Skeletal muscle satellite cell (primary cell): Measurements from ENCODE around the gene ARID5A. TPM values are rescaled to one million over a fixed set of nuclear protein-coding genes. Genes with fewer than 3 reads are reported as not detected.
"Not testable (repeated sequence)": the region's sequence is repeated elsewhere in the genome, so short reads cannot be mapped to it uniquely, and the experiment has no call there.

Experiments
- H3K27me3 ChIP-seq: 2 replicates; pipeline ENCODE4 v1.7.0; 2013; ENCODE audit warnings: low read length; ENCODE audit not compliant: control insufficient read depth, insufficient read depth
- H3K36me3 ChIP-seq: 2 replicates; pipeline ENCODE4 v1.7.0; 2013; ENCODE audit warnings: mild to moderate bottlenecking, control low read depth, low read length; ENCODE audit not compliant: insufficient read depth
- H3K4me1 ChIP-seq: 2 replicates; pipeline ENCODE4 v1.7.0; 2013; ENCODE audit warnings: low read length; ENCODE audit not compliant: control insufficient read depth, insufficient read depth
- H3K4me2 ChIP-seq: 2 replicates; pipeline ENCODE4 v1.7.0; 2013; ENCODE audit warnings: mild to moderate bottlenecking, low read length
- H3K4me3 ChIP-seq: 2 replicates; pipeline ENCODE4 v1.7.0; 2013; ENCODE audit warnings: low read length
- H3K9ac ChIP-seq: 2 replicates; pipeline ENCODE4 v1.7.0; 2013; ENCODE audit warnings: mild to moderate bottlenecking, low read depth, low read length, moderate library complexity
- H3K9me3 ChIP-seq: replicated peaks from 2 replicates; pipeline ENCODE4 v1.7.0; 2013; ENCODE audit warnings: mild to moderate bottlenecking, control low read depth, low read length
- total RNA-seq: library from RNA; depleted of rRNA; stranded (reverse); fragments of >200 nt; gene quantifications from 2 replicates; pipeline ENCODE4 v1.2.3, GENCODE V29; 2012; rRNA removed

ARID5A gene, protein sequence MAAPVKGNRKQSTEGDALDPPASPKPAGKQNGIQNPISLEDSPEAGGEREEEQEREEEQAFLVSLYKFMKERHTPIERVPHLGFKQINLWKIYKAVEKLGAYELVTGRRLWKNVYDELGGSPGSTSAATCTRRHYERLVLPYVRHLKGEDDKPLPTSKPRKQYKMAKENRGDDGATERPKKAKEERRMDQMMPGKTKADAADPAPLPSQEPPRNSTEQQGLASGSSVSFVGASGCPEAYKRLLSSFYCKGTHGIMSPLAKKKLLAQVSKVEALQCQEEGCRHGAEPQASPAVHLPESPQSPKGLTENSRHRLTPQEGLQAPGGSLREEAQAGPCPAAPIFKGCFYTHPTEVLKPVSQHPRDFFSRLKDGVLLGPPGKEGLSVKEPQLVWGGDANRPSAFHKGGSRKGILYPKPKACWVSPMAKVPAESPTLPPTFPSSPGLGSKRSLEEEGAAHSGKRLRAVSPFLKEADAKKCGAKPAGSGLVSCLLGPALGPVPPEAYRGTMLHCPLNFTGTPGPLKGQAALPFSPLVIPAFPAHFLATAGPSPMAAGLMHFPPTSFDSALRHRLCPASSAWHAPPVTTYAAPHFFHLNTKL
- total RNA-seq, result 2.3 and 2.4 TPM in 2 replicates

DNA sequence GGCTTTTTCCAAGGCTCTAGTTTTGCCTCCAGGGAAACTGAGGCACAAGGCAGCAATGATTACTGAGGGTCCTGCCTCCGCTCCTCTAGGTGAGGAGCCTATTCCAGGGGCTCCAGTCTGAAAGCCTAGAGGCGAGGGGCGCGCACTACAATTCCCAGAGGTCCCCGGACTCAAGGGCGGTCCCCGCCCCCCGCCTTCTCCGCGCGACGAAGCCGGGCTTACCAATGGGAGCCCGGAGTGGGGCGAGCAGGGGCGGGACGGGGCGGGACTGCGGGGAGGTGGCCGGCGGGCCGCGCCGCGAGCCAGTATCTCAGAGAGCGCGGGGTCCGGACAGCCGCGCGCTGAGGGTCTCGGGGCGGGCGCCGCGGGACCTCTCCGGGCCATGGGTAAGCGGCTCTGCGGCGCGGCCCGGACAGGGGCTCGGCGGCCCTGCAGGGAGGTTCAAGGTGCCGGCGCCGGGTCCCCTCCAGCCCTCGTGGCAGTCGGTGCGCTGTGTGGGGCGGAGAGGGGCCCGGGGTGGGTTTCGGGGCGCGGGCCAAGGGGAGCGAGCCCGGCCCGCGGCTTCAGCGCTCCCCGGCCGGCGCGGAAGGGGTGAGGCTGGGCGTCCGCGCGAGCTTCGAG, at the start of gene ARID5A:
Gene ARID5A (plus strand): TSS at position 308 of the 621 bp plus-strand sequence. CDS start 75 bp downstream, at position 383.
- Histone ChIP-seq H3K9ac (peak within 1 kb of the TSS; percentile 81), H3K4me1 (peaks cover 29% of the 10 kb centered on the region), H3K27me3 (no peaks in the 10 kb centered on the region), H3K36me3 (no peaks in the 10 kb centered on the region), H3K4me3 (peak within 1 kb of the TSS; percentile 74), H3K9me3 (no peaks in the 10 kb centered on the region), H3K4me2 (peak within 1 kb of the TSS; percentile 90)

DNA sequence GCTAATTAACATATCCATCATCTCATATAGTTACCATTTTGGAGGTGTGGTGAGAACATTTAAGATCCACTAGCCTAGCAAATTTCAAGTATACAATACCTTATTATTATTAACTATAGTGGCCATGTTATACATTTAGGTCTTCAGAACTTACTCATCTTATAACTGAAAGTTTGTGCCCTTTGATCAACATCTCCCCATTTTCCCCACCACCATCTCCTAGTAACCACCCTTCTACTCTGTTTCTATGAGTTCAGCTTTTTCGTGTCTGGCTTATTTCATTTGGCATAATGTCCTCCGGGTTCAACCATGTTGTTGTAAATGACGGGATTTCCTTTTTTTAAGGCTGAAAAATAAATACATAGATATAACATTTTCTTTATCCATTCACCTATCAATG, 47.3 kb upstream of the ARID5A start:
- H3K36me3 ChIP-seq, result no peaks in the 10 kb centered on the region
- H3K4me3 ChIP-seq, result no peak overlapping the region
- H3K4me1 ChIP-seq, result peaks cover 5% of the 10 kb centered on the region
- H3K9ac ChIP-seq, result no peak overlapping the region
- peaks cover 25% of the 10 kb centered on the region for H3K27me3 ChIP-seq
- H3K9me3 ChIP-seq, result no peaks in the 10 kb centered on the region
- H3K4me2 ChIP-seq, result no peak overlapping the region

DNA sequence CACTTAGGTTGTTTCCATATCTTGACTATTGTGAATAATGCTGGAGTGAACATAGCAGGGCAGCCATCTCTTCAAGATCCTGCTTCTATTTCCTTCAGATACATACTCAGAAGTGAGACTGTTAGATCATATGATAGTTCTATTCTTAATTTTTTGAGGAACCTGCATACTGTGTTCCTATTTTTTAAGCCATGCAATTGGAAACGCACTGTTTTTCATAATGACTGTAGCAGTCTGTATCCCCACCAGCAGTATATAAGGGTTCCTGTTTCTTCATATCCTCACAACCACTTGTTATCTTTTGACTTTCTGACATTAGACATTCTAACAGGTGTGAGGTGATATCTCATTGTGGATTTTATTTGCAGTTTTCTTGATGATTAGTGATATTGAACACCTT, 46.9 kb upstream of the ARID5A start:
- no peak overlapping the region for H3K9ac ChIP-seq
- no peak overlapping the region for H3K4me3 ChIP-seq
- peaks cover 28% of the 10 kb centered on the region for H3K27me3 ChIP-seq
- H3K36me3 ChIP-seq, result no peaks in the 10 kb centered on the region
- H3K4me1 ChIP-seq, result peaks cover 5% of the 10 kb centered on the region
- no peak overlapping the region for H3K4me2 ChIP-seq
- H3K9me3 ChIP-seq, result no peaks in the 10 kb centered on the region

DNA sequence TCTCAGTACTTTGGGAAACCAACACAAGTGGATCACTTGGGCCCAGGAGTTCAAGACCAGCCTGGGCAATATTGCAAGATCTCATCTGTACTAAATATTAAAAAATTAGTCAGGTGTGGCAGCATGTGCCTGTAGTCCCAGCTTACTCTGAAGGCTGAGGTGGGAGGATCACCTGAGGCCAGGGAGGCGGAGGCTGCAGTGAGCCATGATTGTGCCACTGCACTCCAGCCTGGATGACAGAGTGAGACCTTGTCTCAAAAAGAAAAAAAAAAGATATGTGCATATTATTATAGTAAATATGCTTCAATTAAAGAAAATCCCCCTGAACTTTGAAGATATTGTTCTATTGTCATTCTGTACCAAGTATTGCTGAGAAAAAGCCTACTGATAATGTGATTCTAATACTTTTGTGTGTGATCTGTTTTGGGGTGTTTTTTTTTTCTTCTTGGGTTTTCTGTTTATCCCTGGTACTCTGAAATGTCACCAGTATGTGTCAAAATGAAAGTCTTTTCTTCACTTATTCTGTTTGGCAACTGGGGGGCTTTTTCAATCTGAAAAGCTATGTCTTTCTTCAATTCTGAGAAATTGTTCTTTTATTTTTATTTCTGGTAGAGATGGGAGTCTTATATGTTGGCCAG, 44.6 kb upstream of the ARID5A start:
- H3K9ac ChIP-seq, result no peak overlapping the region
- no peaks in the 10 kb centered on the region for H3K9me3 ChIP-seq
- H3K27me3 ChIP-seq, result peaks cover 50% of the 10 kb centered on the region

DNA sequence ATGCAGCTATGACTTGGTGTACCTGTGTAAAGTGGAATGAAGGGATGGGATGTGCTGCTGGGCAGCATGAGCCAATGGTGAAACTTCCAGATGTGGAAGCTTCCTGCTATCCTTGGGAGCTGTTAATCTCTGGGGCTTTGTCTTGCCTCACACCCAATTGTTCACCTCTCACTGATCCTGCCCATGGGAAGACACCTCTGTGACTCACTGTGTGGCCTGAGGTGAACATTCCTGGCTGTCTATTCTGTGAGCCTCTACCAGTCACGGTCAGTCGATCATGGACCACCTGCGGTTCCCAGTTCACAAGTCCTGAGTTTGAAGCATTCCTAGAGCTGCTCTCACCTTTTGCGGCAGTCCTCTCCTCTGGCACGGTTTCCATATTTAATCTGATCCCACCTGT, 43.5 kb upstream of the ARID5A start:
- Histone ChIP-seq H3K4me3 (no peak overlapping the region), H3K36me3 (no peaks in the 10 kb centered on the region), H3K9me3 (no peaks in the 10 kb centered on the region), H3K9ac (no peak overlapping the region), H3K27me3 (peaks cover 61% of the 10 kb centered on the region), H3K4me1 (no peaks in the 10 kb centered on the region), H3K4me2 (no peak overlapping the region)

More for the DNA sequence above, 44.6 kb upstream of the ARID5A start:
- H3K36me3 ChIP-seq, result no peaks in the 10 kb centered on the region
- H3K4me1 ChIP-seq, result no peaks in the 10 kb centered on the region
- H3K4me3 ChIP-seq, result no peak overlapping the region
- H3K4me2 ChIP-seq, result no peak overlapping the region

DNA sequence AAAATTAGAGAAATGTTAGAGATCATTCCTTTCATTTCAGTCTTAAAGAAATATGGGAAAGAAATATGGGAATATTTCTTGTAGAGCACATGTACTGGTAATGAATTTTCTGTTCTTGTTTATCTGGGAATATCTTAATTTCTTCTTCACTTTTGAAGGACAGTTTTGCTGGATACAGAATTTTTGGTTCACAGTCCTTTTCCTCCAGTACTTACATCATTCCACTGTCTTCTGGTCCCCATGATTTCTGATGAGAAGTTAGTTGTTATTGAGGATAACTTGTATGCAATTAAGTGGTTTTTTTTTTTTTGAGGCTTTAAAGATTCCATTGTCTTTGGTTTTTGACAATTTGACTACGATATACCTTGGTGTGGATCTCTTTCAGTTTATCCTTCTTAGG, 42.4 kb upstream of the ARID5A start:
- H3K4me1 ChIP-seq, result no peaks in the 10 kb centered on the region
- H3K9ac ChIP-seq, result no peak overlapping the region
- no peaks in the 10 kb centered on the region for H3K9me3 ChIP-seq
- no peaks in the 10 kb centered on the region for H3K36me3 ChIP-seq
- H3K4me2 ChIP-seq, result no peak overlapping the region
- H3K27me3 ChIP-seq, result peaks cover 69% of the 10 kb centered on the region
- no peak overlapping the region for H3K4me3 ChIP-seq

DNA sequence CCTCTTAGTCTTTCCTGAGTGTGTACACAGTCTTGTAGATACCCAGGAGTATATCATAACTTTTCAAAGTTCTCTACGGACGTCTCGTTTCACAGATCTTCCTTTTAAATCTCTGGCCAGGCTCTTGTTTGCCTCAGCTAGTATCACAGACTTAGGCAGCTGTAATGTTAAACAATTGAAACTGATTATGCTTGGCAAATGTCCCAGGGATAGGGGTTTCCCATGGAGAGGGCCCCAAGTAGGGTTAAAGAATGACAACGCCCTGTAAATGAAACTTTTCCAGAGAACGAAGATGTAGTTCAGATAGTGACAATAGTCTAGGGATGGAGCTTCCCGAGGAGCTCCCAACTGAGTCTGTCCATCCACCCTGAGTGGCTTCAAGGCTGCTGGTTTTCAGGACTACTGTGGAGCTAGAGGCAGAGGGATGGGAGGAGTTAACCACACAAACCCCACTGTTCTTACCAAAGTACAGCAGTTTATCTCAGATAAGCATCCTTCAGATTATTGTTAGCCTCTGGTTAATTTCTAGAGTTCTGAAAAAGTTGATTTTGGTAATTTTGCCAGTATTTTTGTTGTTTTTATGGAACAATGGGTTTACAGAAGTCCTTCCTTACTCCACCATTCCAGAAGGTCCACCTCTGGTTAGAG, 40.4 kb upstream of the ARID5A start:
- Histone ChIP-seq H3K9ac (no peak overlapping the region), H3K4me2 (no peak overlapping the region), H3K36me3 (no peaks in the 10 kb centered on the region), H3K4me1 (no peaks in the 10 kb centered on the region), H3K27me3 (peaks cover 88% of the 10 kb centered on the region), H3K9me3 (no peaks in the 10 kb centered on the region), H3K4me3 (no peak overlapping the region)

DNA sequence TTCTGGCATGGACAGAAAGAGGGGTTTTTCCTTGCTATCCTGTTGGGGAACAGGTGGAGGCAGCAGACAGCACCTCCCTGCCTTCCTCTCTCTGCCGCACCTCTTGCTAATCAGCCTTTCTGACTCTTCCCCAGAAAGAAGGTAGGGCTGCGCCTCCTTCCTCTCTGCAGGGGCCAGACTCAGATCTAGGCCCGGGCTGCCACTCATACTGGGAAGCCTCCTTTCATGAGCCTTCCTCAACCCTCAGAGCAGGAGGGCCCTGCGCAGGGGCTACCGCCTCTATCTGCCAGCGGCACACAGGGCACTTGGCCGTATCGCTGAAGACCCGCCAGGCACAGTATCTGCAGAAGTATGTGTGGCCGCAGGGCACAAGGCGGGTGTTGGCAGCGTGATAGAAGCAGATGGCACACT, 38.5 kb upstream of the ARID5A start:
- peaks cover 91% of the 10 kb centered on the region for H3K27me3 ChIP-seq
- no peaks in the 10 kb centered on the region for H3K9me3 ChIP-seq
- no peaks in the 10 kb centered on the region for H3K4me1 ChIP-seq
- no peak overlapping the region for H3K9ac ChIP-seq
- H3K4me3 ChIP-seq, result no peak overlapping the region
- no peaks in the 10 kb centered on the region for H3K36me3 ChIP-seq
- H3K4me2 ChIP-seq, result no peak overlapping the region

DNA sequence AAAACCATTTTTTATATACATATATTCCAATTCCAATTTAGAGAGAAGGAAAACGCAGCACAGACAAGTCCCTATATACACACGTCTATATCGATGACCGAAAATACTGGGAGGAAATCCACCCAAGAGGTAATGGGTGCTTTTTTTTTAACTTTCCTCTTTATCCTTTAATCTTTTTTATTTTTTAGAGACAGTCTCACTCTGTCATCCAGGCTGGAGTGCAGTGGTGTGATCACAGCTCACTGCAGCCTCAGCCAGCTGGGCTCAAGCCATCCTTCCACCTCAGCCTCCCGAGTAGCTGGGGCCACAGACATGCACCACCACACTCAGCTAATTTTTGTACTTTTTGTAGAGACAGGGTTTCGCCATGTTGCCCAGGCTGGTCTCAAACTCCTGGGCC, 37.9 kb upstream of the ARID5A start:
- not testable (repeated sequence) for H3K4me1 ChIP-seq, H3K4me3 ChIP-seq, H3K36me3 ChIP-seq, H3K9me3 ChIP-seq, H3K9ac ChIP-seq, H3K4me2 ChIP-seq
- H3K27me3 ChIP-seq, result peaks cover 88% of the 10 kb centered on the region

DNA sequence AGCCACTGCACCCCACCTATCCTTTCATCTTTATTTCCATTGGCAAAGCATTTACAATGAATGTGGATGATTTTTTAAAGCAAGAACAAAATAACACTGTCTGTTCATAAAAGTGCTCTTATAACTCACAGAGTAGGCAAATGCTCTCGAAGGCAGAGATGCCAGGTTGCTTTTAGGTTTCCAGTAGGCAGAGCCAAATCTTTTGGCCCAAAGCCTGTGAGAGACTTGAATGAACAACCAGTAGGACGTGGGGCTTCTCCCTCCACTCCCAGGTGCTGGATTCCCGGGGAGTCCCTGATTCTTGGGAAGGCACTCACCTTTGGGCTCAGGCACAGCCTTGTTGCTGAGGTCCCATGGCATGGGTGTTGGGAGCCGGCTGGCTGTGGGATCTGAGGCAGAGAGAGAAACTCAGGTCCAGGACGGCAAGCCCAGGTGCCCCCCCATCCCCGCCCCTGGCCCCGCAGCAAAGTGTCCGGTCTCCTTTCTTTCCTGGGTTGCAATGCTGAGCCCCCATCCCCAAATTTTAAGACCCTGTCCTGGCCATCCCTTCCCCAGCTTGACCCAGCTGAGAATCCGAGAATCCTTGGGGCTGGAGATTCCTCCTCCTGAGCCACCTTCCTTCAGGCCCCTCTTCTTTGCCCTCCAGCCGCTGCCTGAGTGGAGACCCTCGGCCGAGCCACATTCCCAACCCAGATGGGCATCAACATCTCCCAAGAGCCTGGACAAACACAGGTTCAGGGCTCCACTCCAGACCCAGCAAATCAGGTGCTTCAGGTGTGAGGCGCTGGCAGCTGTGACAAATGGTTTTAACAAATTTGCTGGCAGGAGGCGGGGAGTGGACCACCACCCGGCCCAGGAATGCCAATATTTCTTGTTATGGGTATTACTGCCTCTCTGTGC, 37.2 kb upstream of the ARID5A start:
- Histone ChIP-seq H3K4me3 (no peak overlapping the region), H3K27me3 (peaks cover 85% of the 10 kb centered on the region)

More for the DNA sequence above, 37.2 kb upstream of the ARID5A start:
- H3K9me3 ChIP-seq, result no peaks in the 10 kb centered on the region
- H3K36me3 ChIP-seq, result no peaks in the 10 kb centered on the region
- H3K4me1 ChIP-seq, result no peaks in the 10 kb centered on the region
- H3K4me2 ChIP-seq, result no peak overlapping the region
- H3K9ac ChIP-seq, result no peak overlapping the region
